Measurements from ENCODE around the gene EPHA5.

GRCh38 chr4:65617416-65617815, 52.9 kb downstream of the EPHA5 start:
- TF ChIP-seq CTCF (IDR thresholded peaks at IDR 0.05): no peak
- TF ChIP-seq POLR2AphosphoS5 (IDR thresholded peaks at IDR 0.05; ENCODE audit: low read depth, low read length): no peak
- no peak for TF ChIP-seq SIN3A (IDR thresholded peaks at IDR 0.05; ENCODE audit: borderline replicate concordance, insufficient read depth, low read depth, low read length)
